Effector memory CD4-positive, alpha-beta T cell (primary cell): ENCODE measurements around the gene LDLRAD1.
"Not testable (repeated sequence)": the region's sequence is repeated elsewhere in the genome, so short reads cannot be mapped to it uniquely, and the experiment has no call there.

Experiments
- DNase-seq, 3 donors: peaks; one replicate each; pipeline ENCODE4 v3.0.0-alpha.2; 2020
- H3K27ac ChIP-seq: 2 replicates; pipeline ENCODE4 v1.7.0; 2013; ENCODE audit warnings: mild to moderate bottlenecking, low read length, moderate library complexity; ENCODE audit not compliant: insufficient read depth, poor library complexity, severe bottlenecking
- H3K27me3 ChIP-seq: replicated peaks from 2 replicates; pipeline ENCODE4 v1.7.0; 2013; ENCODE audit warnings: mild to moderate bottlenecking, low read length; ENCODE audit not compliant: insufficient read depth, control insufficient read depth, poor library complexity, severe bottlenecking
- H3K36me3 ChIP-seq: 2 replicates; pipeline ENCODE4 v1.7.0; 2013; ENCODE audit warnings: mild to moderate bottlenecking, low read length, moderate library complexity; ENCODE audit not compliant: control insufficient read depth, insufficient read depth
- H3K4me1 ChIP-seq: 2 replicates; pipeline ENCODE4 v1.7.0; 2013; ENCODE audit warnings: low read length, mild to moderate bottlenecking; ENCODE audit not compliant: control insufficient read depth, insufficient read depth, poor library complexity, severe bottlenecking
- H3K4me3 ChIP-seq: 2 replicates; pipeline ENCODE4 v1.7.0; 2013; ENCODE audit warnings: low read length, low read depth, mild to moderate bottlenecking; ENCODE audit not compliant: insufficient read depth, poor library complexity, severe bottlenecking
- H3K9me3 ChIP-seq: 2 replicates; pipeline ENCODE4 v1.7.0; 2013; ENCODE audit warnings: mild to moderate bottlenecking, low read length, moderate library complexity; ENCODE audit not compliant: control insufficient read depth

LDLRAD1 gene

DNA sequence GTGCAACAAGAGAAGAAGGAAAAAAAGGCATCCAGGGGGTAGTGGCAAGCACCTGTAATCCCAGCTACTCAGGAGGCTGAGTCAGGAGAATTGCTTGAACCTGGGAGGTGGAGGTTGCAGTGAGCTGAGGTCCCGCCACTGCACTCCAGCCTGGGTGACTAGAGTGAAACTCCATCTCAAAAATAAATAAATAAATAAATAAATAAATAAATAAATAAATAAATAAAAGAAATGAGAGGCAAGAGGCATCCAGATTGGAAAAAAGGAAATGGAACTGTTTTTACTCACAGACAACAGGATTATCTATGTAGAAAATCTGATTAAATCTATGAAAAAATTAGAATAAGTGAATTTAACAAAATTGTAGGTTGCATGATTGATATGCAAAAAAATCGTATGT is 23.5 kb downstream of the LDLRAD1 start:
- DNase-seq, H3K36me3 ChIP-seq, H3K4me1 ChIP-seq, H3K27me3 ChIP-seq, H3K9me3 ChIP-seq, H3K27ac ChIP-seq, H3K4me3 ChIP-seq: not testable (repeated sequence)

DNA sequence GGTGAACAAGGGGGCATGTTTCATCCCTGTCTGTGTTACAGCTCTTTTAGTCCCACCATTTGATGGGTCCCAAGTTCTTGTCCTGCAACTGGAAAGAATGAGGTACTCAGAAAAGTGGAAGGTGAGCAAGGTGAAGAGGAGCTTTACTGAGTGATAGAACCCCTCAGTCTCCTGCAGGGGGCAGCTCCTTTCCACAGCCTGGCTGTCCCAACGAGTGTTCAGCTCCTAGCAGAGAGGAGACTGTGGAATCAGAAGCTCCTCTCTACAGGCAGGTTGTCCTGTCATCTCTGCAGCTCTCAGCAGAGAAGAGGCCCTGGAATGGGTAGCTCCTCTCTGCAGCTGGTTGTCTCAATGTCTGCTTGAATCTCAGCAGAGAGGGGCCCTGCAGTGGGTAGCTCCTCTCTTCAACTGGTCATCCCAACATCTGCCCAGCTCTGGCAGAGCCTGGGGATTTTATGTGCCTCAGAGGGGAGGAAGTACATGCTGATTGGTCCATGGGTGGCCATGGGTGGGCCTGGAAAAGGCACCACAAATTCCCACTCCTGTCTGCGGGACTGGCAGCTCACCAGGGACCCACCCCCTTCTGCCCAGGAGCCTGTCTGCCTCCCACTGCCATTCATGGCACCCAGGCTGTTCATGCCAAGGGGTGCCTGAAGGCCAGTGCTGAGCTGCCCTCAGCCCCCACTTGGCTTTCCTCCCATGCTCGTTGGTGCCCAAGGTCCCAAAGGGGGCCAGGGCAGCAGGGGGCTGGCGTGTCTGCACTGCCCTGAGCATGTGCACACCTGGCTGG is 25.7 kb downstream of the LDLRAD1 start:
- no peaks in the 10 kb centered on the region for H3K9me3 ChIP-seq
- H3K36me3 ChIP-seq: no peaks in the 10 kb centered on the region
- no peaks in the 10 kb centered on the region for H3K27me3 ChIP-seq
- no peak overlapping the region for H3K27ac ChIP-seq
- DNase-seq: no peak
- no peak overlapping the region for H3K4me3 ChIP-seq
- H3K4me1 ChIP-seq: no peaks in the 10 kb centered on the region

DNA sequence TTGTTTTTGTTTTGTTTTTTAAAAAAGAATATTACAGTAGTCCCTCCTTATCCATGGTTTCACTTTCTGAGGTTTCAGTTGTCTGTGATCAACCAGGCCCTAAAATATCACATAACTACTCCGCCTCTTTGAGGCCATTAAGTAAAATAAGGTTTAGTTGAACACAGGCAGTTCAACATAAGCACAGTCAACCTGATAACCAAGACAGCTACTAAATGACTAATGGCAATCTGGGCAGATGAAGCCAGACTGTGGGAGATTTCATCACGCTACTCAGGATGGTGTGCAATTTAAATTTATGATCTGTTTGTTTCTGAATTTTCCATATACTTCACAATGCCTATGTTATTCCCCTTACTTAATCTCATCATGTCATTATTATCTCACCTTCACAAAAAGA is 30.1 kb downstream of the LDLRAD1 start:
- Histone ChIP-seq H3K4me1 (peaks cover 5% of the 10 kb centered on the region), H3K4me3 (no peak overlapping the region), H3K27ac (no peak overlapping the region), H3K27me3 (no peaks in the 10 kb centered on the region), H3K9me3 (no peaks in the 10 kb centered on the region), H3K36me3 (no peaks in the 10 kb centered on the region)
- no peak for DNase-seq

DNA sequence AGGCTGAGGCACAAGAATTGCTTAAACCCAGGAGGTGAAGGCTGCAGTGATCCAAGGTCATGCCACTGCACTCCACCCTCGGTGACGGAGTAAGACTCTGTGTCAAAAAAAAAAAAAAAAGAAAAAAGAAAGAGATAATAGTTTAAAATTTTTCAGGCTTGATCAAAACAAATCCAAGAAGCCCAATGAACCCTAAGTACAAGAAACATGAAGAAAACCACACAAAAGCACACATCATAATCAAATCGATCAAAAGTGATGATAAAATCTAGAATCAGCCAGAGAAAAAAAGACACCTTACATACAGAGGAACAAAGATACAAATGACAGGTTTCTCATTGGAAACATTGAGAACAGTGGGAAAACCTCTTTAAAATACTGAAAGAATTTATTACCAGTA is 31.5 kb downstream of the LDLRAD1 start:
- no peak for DNase-seq
- H3K27ac ChIP-seq: no peak overlapping the region

DNA sequence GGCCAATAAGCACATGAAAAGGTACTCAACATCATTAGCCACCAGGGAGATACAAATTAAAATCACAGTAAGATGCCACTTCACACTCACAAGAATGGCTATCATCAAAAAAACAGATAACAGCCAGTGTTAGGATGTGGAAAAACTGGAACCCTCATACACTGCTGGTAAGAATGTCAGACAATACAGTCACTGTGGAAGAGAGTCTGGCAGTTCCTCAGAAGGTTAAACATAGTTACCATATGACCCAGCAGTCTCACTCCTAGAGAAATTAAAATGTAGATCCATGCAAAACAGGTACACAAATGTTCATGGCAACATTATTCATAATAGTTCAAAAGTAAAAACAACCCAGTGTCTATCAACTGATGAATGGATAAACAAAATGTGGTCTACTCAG is 33.3 kb downstream of the LDLRAD1 start:
- H3K4me1 ChIP-seq: peaks cover 5% of the 10 kb centered on the region
- H3K36me3 ChIP-seq: no peaks in the 10 kb centered on the region
- no peaks in the 10 kb centered on the region for H3K9me3 ChIP-seq
- no peak for DNase-seq
- H3K27ac ChIP-seq: no peak overlapping the region
- H3K4me3 ChIP-seq: no peak overlapping the region
- no peaks in the 10 kb centered on the region for H3K27me3 ChIP-seq

More for the DNA sequence above, 31.5 kb downstream of the LDLRAD1 start:
- Histone ChIP-seq H3K27me3 (no peaks in the 10 kb centered on the region), H3K4me3 (no peak overlapping the region), H3K9me3 (no peaks in the 10 kb centered on the region), H3K4me1 (peaks cover 5% of the 10 kb centered on the region), H3K36me3 (no peaks in the 10 kb centered on the region)

DNA sequence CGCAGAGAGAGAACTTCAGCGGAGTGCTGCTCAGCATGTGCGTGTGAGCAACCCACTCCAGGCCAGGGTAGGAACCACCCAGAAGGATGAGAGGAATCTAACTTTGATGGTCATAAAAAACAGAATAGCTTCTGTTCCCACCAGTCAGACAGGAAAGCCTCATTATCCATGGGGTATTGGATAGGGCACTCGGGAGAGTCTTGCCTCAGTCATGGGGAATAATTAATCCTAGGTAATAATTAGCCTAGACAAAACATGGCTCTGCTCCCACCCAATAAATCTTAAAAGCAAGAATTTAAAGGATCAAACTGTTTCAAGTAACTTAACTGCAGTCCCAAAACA is 35.3 kb downstream of the LDLRAD1 start:
- Histone ChIP-seq H3K27me3 (no peaks in the 10 kb centered on the region), H3K9me3 (no peaks in the 10 kb centered on the region), H3K4me3 (no peak overlapping the region), H3K36me3 (no peaks in the 10 kb centered on the region), H3K27ac (no peak overlapping the region), H3K4me1 (peaks cover 5% of the 10 kb centered on the region)
- no peak for DNase-seq

DNA sequence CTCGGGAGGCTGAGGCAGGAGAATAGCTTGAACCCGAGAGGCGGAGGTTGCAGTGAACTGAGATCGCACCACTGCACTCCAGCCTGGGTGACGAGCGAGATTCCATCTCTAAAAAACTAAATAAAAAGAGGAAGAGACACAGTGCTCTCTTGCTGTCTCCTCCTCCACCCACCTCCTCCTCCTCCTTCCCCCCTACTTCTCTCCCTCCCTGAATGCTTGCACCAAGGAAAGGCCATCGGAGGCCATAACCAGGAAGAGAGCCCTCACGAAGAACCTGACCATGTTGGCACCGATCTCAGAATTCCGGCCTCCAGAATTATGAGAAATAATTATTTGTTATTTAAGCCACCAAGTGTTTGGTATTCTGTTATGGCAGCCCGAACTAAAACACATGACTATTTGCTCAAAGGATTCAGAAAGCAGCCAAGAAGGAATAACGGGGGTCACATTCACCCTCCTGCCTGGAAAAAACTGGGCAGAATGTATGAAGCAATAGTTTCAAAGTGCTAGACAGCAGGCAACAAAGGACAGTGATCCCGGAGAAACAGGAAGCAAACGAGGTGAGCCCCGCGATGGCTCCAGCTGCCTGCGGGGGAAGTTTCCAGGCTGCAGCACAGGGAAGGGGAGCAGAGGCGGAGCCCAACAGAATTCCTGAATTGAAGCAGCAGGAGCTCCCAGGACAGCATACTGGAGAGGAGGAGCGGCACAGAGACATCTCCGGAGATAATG is 35.8 kb downstream of the LDLRAD1 start:
- Histone ChIP-seq H3K27me3 (no peaks in the 10 kb centered on the region), H3K4me3 (no peak overlapping the region), H3K9me3 (no peaks in the 10 kb centered on the region), H3K36me3 (no peaks in the 10 kb centered on the region), H3K27ac (no peak overlapping the region), H3K4me1 (peaks cover 5% of the 10 kb centered on the region)
- no peak for DNase-seq

DNA sequence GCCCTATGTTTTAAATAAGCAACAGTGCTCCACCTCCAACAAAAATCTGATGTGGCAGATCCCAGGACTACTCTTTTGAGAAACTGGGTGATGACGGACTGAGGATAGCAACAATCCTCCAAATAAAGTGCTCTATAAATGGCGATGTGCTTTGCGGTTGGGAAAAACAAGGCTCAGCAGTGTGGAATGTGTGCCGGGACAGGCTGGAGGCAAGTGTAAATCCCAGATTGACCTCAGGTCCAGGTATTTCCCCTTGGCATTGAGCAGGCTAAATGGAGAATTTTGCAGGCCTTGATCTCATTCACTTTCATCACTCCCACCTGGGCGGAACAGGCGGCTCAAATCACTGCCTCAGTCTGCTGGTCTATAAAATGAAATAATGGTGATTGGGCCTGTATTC is 36.8 kb downstream of the LDLRAD1 start:
- no peaks in the 10 kb centered on the region for H3K27me3 ChIP-seq
- no peak overlapping the region for H3K4me3 ChIP-seq
- no peaks in the 10 kb centered on the region for H3K36me3 ChIP-seq
- H3K4me1 ChIP-seq: peaks cover 5% of the 10 kb centered on the region
- no peak for DNase-seq
- H3K27ac ChIP-seq: no peak overlapping the region
- H3K9me3 ChIP-seq: no peaks in the 10 kb centered on the region

DNA sequence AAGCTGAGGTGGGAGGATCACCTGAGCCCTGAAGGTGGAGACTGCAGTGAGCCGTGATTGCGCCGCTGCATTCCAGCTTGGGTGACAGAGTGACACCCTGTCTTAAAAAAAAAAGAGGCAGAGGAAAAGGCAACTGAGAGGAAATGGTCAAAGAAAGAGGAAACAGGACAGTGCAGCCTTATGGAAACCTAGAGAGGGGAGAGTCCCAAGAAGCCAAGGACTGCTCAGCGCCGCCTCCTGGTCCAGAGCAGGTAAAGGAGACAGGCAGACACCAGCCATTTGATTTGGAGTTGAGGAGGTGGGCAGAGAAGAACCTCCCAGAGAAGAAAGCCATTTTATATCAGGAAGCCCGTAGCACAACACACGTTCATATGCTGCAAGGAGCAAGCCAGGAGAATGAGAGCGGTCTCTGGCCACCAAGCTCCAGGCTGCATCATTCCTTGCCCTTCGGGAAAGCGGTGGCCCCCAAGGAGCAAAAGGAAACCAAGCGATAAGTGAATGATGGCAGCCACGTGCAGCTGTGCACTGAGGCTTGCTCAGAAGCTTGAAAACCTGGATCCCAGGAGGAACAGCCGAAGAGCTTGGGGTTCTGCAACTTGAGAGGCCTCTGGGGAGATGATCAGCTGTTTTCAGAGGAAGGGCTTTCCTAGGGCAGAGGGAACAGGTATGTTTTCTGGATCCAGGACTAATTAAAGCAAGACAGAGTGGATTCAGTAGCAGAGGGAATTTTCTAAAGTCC is 38.1 kb downstream of the LDLRAD1 start:
- no peaks in the 10 kb centered on the region for H3K4me1 ChIP-seq
- H3K9me3 ChIP-seq: no peaks in the 10 kb centered on the region
- DNase-seq: no peak
- no peak overlapping the region for H3K4me3 ChIP-seq
- H3K36me3 ChIP-seq: no peaks in the 10 kb centered on the region
- H3K27me3 ChIP-seq: no peaks in the 10 kb centered on the region
- H3K27ac ChIP-seq: no peak overlapping the region

DNA sequence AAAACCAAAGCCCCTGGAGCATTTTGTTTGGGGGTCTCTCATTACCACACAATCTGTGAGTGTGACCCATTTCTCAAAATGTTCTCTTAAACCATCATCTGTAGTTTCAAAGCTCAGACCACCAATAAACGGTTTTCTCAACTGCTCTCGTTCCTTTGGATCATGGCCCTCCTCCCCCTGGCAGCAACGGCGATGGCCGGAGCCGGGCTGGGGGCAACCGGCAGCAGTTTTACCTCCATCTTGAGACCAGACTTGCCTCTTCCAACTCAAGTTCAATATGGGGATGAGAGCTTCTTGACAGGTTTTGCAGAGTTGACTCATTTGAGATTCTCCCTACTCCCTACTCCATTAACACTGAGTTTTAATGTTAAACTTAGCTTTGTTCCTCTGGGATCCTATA is 42.1 kb downstream of the LDLRAD1 start:
- Histone ChIP-seq H3K4me1 (no peaks in the 10 kb centered on the region), H3K9me3 (no peaks in the 10 kb centered on the region), H3K27me3 (no peaks in the 10 kb centered on the region), H3K27ac (no peak overlapping the region), H3K36me3 (no peaks in the 10 kb centered on the region), H3K4me3 (no peak overlapping the region)
- DNase-seq: no peak
